ENCODE data around the gene CA10. TPM values are rescaled to one million over a fixed set of nuclear protein-coding genes. Genes with fewer than 3 reads are reported as not detected.

The CA10 gene
- polyA plus RNA-seq, 1 donor (not counting 4 experiments of a cell fraction or from before 2014, with no cell fraction given) = 2.9 TPM

DNA sequence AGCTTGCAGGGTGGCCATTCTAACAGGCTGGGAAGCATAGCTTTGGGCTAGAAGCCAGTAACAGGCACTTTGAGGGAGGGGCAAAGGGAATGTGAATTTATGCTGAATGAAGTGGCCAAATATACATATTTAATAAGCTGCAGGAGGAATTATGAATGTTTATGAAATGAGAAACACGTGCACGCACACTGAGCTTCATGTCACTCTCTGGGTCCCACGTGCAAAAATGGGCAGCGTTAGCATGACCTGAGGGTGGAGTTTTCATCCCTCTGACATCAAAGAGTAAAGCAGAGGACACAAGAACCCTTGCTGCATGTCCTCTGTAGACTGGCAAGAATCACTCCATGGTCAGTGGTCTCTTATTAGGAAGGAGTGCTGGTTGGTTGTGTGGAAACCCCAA, 561.2 kb downstream of the CA10 start:
- no peak overlapping the region for H3K4me2 ChIP-seq (ENCODE audit: control insufficient read depth, extremely low read depth, insufficient read depth, low read depth, low read length)
- no peak for DNase-seq (ENCODE audit: low read depth, low spot score)
- H3K27ac ChIP-seq (ENCODE audit: control insufficient read depth, insufficient read depth, low read length) = no peak overlapping the region
- no peak overlapping the region for H3K4me3 ChIP-seq (ENCODE audit: control insufficient read depth in 2 of 3, extremely low read depth in 1 of 3, insufficient read depth in 2 of 3, low read depth in 1 of 3, low read length in 3 of 3)
- FAIRE-seq = no peak
- no peaks in the 10 kb centered on the region for H3K27me3 ChIP-seq (ENCODE audit: control insufficient read depth, extremely low read depth, insufficient read depth, low read length)
- no peaks in the 10 kb centered on the region for H3K4me1 ChIP-seq (ENCODE audit: control insufficient read depth, extremely low read depth, insufficient read depth, low read length)
- H4K20me1 ChIP-seq (ENCODE audit: control insufficient read depth, extremely low read depth, insufficient read depth, low read length) = no peaks in the 10 kb centered on the region
- no peak overlapping the region for H2AFZ ChIP-seq (ENCODE audit: control insufficient read depth, low read length)
- H3K9ac ChIP-seq (ENCODE audit: control insufficient read depth, extremely low read depth, insufficient read depth, low read length) = no peak overlapping the region
- no peaks in the 10 kb centered on the region for H3K9me3 ChIP-seq (ENCODE audit: control insufficient read depth, low read depth, low read length)
- no peaks in the 10 kb centered on the region for H3K36me3 ChIP-seq (ENCODE audit: control insufficient read depth in 2 of 2, extremely low read depth in 1 of 2, insufficient read depth in 2 of 2, low read length in 2 of 2)
- TF ChIP-seq, protein P1, sequence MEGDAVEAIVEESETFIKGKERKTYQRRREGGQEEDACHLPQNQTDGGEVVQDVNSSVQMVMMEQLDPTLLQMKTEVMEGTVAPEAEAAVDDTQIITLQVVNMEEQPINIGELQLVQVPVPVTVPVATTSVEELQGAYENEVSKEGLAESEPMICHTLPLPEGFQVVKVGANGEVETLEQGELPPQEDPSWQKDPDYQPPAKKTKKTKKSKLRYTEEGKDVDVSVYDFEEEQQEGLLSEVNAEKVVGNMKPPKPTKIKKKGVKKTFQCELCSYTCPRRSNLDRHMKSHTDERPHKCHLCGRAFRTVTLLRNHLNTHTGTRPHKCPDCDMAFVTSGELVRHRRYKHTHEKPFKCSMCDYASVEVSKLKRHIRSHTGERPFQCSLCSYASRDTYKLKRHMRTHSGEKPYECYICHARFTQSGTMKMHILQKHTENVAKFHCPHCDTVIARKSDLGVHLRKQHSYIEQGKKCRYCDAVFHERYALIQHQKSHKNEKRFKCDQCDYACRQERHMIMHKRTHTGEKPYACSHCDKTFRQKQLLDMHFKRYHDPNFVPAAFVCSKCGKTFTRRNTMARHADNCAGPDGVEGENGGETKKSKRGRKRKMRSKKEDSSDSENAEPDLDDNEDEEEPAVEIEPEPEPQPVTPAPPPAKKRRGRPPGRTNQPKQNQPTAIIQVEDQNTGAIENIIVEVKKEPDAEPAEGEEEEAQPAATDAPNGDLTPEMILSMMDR (optimal IDR thresholded peaks at IDR 0.05 in 1 of 3, IDR thresholded peaks at IDR 0.05 in 1 of 3, conservative IDR thresholded peaks at IDR 0.05 in 1 of 3; ENCODE audit: extremely low read depth in 1 of 3, insufficient read depth in 2 of 3, low read length in 3 of 3) = no peak
- no peak for TF ChIP-seq EZH2 (IDR thresholded peaks at IDR 0.05; ENCODE audit: low read length)
- H3K79me2 ChIP-seq (ENCODE audit: control insufficient read depth, insufficient read depth, low read length) = no peaks in the 10 kb centered on the region
- dilution Hi-C loops (cut with MboI; ENCODE audit: extremely low pct_ligation_motif_present, low sequenced_read_pairs) = no loop called here
- H3K9me1 ChIP-seq (ENCODE audit: control insufficient read depth, extremely low read depth, insufficient read depth, low read length) = no peaks in the 10 kb centered on the region

DNA sequence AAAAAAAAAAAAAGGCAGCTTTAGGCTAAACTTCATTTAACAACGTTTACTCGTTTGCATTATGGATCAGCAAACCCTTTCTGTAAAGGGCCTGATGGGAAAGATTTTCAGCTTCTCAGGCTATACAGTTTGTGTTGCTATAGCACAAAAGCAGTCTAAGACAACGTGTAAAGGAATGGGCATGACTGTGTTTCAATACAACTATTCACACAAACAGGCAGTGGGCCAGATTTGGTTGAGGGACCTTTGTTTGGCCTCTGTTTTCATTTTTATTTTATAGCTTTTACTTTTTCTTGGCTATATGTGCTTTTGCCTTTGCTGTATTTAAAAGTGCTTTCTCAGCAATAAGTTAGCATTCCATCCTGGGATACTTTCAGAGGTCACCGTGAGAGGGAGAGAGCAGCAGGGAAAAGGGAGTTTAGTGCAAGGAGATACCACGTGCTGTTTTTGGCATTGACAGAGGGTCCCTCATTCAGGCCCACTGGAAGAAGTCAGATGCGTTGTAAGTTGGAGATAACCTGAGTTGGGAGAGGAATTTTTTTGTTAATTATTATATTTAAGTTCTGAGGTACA, 562.6 kb downstream of the CA10 start:
- Histone ChIP-seq H2AFZ (ENCODE audit: control insufficient read depth, low read length) (no peak overlapping the region), H3K4me3 (ENCODE audit: control insufficient read depth in 2 of 3, extremely low read depth in 1 of 3, insufficient read depth in 2 of 3, low read depth in 1 of 3, low read length in 3 of 3) (no peak overlapping the region), H3K9me3 (ENCODE audit: control insufficient read depth, low read depth, low read length) (no peaks in the 10 kb centered on the region), H3K4me1 (ENCODE audit: control insufficient read depth, extremely low read depth, insufficient read depth, low read length) (no peaks in the 10 kb centered on the region), H3K27ac (ENCODE audit: control insufficient read depth, insufficient read depth, low read length) (no peak overlapping the region), H3K27me3 (ENCODE audit: control insufficient read depth, extremely low read depth, insufficient read depth, low read length) (no peaks in the 10 kb centered on the region), H3K9ac (ENCODE audit: control insufficient read depth, extremely low read depth, insufficient read depth, low read length) (no peak overlapping the region), H3K79me2 (ENCODE audit: control insufficient read depth, insufficient read depth, low read length) (no peaks in the 10 kb centered on the region), H3K36me3 (ENCODE audit: control insufficient read depth in 2 of 2, extremely low read depth in 1 of 2, insufficient read depth in 2 of 2, low read length in 2 of 2) (no peaks in the 10 kb centered on the region), H3K4me2 (ENCODE audit: control insufficient read depth, extremely low read depth, insufficient read depth, low read depth, low read length) (no peak overlapping the region), H3K9me1 (ENCODE audit: control insufficient read depth, extremely low read depth, insufficient read depth, low read length) (no peaks in the 10 kb centered on the region), H4K20me1 (ENCODE audit: control insufficient read depth, extremely low read depth, insufficient read depth, low read length) (no peaks in the 10 kb centered on the region)
- dilution Hi-C loops (cut with MboI; ENCODE audit: extremely low pct_ligation_motif_present, low sequenced_read_pairs) = no loop called here
- no peak for DNase-seq (ENCODE audit: low read depth, low spot score)
- TF ChIP-seq EZH2 (IDR thresholded peaks at IDR 0.05; ENCODE audit: low read length) = no peak
- TF ChIP-seq, protein P1 (optimal IDR thresholded peaks at IDR 0.05 in 1 of 3, IDR thresholded peaks at IDR 0.05 in 1 of 3, conservative IDR thresholded peaks at IDR 0.05 in 1 of 3; ENCODE audit: extremely low read depth in 1 of 3, insufficient read depth in 2 of 3, low read length in 3 of 3) = no peak
- no peak for FAIRE-seq

Data from keratinocyte (primary cell).